MM.1S (cell line): ENCODE results near the gene IL10RB.

Experiments used
- DNase-seq: peaks from one replicate; pipeline ENCODE4 v3.0.0-alpha.2; 2015
- H2AFZ ChIP-seq: fragments of 300-600 bp; sonication (generic); 2 replicates; pipeline ENCODE4 v1.6.0; 2016; ENCODE audit warnings: antibody characterized with exemption, low read length
- H3F3A ChIP-seq: fragments of 300-600 bp; sonication (generic); 2 replicates; pipeline ENCODE4 v1.6.1; 2016; ENCODE audit warnings: mild to moderate bottlenecking, antibody characterized with exemption, low read length, moderate library complexity, mixed read lengths; ENCODE audit not compliant: insufficient read depth
- H3K27ac ChIP-seq: fragments of 300-600 bp; sonication (generic); 2 replicates; pipeline ENCODE4 v1.5.1; 2016; ENCODE audit warnings: mild to moderate bottlenecking, low read length
- H3K27me3 ChIP-seq: fragments of 300-600 bp; sonication (generic); replicated peaks from 2 replicates; pipeline ENCODE4 v1.6.0; 2016; ENCODE audit warnings: low read length; ENCODE audit not compliant: insufficient read depth
- H3K36me3 ChIP-seq: fragments of 300-600 bp; sonication (generic); replicated peaks from 2 replicates; pipeline ENCODE4 v1.6.1; 2016; ENCODE audit warnings: mild to moderate bottlenecking, low read length, mixed read lengths; ENCODE audit not compliant: insufficient read depth
- H3K4me1 ChIP-seq: fragments of 300-600 bp; sonication (generic); 2 replicates; pipeline ENCODE4 v1.6.1; 2016; ENCODE audit warnings: low read length, mixed read lengths
- H3K4me2 ChIP-seq: fragments of 300-600 bp; sonication (generic); 2 replicates; pipeline ENCODE4 v1.6.0; 2016; ENCODE audit warnings: low read depth, low read length
- H3K4me3 ChIP-seq: fragments of 300-600 bp; sonication (generic); 2 replicates; pipeline ENCODE4 v1.5.1; 2016; ENCODE audit warnings: low read length, mixed read lengths
- H3K79me2 ChIP-seq: fragments of 300-600 bp; sonication (generic); 2 replicates; pipeline ENCODE4 v1.6.1; 2016; ENCODE audit warnings: mixed run types, low read length, mixed read lengths
- H3K9ac ChIP-seq: fragments of 300-600 bp; sonication (generic); 2 replicates; pipeline ENCODE4 v1.6.1; 2016; ENCODE audit warnings: low read length, mixed read lengths
- H3K9me2 ChIP-seq: fragments of 300-600 bp; sonication (generic); replicated peaks from 2 replicates; pipeline ENCODE4 v1.6.1; 2016; ENCODE audit warnings: mild to moderate bottlenecking, low read length, mixed read lengths; ENCODE audit not compliant: insufficient read depth
- H3K9me3 ChIP-seq: fragments of 300-600 bp; sonication (generic); replicated peaks from 2 replicates; pipeline ENCODE4 v1.6.1; 2016; ENCODE audit warnings: mild to moderate bottlenecking, low read length, mixed read lengths; ENCODE audit not compliant: insufficient read depth
- H4K20me1 ChIP-seq: fragments of 300-600 bp; sonication (generic); 2 replicates; pipeline ENCODE4 v1.6.1; 2016; ENCODE audit warnings: mild to moderate bottlenecking, low read length, moderate library complexity, mixed read lengths; ENCODE audit not compliant: insufficient read depth
- EZH2 ChIP-seq: fragments of 300-600 bp; sonication (generic); optimal IDR thresholded peaks from 2 replicates; pipeline ENCODE3; 2017; ENCODE audit warnings: low read depth, mild to moderate bottlenecking, antibody characterized with exemption, low read length, mixed read lengths
- EZH2phosphoT487 ChIP-seq: fragments of 300-600 bp; sonication (generic); IDR thresholded peaks from 2 replicates; pipeline ENCODE4 v1.6.1; 2018; ENCODE audit warnings: antibody characterized with exemption, low read length
- TF ChIP-seq, protein P1 (sequence below): fragments of 300-600 bp; sonication (generic); IDR thresholded peaks from 2 replicates; pipeline ENCODE4 v1.5.1; 2016; ENCODE audit warnings: antibody characterized with exemption, low read length, mixed read lengths

IL10RB gene

DNA sequence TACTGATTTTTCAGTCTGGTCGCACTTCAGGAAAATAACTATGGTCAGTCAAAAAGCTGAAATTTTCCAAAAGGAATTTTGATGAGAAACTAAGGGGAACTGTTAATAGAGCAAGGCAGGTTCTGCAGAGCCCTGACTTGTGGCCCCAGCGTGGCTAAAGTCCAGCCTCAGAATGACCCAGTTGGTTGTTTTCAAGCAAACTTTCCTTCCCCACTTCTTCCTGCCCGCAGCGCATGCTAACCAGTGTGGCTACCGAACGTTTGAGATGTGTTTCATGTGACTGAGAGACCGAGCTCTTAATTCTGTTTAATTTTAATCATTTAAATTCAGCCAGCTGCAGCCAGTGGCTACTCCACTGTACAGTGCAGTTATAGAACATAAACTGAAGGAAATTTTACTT, 6.2 kb upstream of the IL10RB start:
- Histone ChIP-seq H3K36me3 (peaks cover 21% of the 10 kb centered on the region), H2AFZ (no peak overlapping the region), H3K4me2 (no peak overlapping the region), H3K9ac (no peak overlapping the region), H3K4me1 (peaks cover 3% of the 10 kb centered on the region; the same call in 1 of the 2 replicates), H3K79me2 (peaks cover 51% of the 10 kb centered on the region), H3K27ac (no peak overlapping the region), H3K9me3 (no peaks in the 10 kb centered on the region), H3K4me3 (no peak overlapping the region), H3F3A (peaks cover 22% of the 10 kb centered on the region), H3K9me2 (no peaks in the 10 kb centered on the region), H3K27me3 (no peaks in the 10 kb centered on the region), H4K20me1 (no peaks in the 10 kb centered on the region)
- TF ChIP-seq EZH2phosphoT487 = no peak
- peak; percentile 5 for DNase-seq

DNA sequence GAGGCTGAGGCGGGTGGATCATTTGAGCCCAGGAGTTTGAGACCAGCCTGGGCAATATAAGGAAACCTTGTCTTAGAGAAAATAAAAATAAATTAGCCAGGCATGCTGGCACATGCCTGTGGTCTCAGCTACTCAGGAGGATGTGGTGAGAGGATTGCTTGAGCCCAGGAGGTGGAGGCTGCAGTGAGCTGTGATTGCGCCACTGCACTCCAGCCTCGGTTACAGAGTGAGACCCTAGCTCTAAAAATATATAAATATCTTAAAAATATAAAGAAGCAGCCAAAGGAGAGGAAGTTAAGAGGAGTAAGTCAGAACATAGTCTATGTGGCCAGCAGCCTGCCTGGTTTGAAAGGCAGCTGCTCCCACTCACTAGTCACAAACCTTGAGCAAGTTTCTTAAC, 4.5 kb upstream of the IL10RB start:
- H3K27me3 ChIP-seq = no peaks in the 10 kb centered on the region
- no peak overlapping the region for H3K4me3 ChIP-seq
- no peak overlapping the region for H2AFZ ChIP-seq
- H4K20me1 ChIP-seq = no peaks in the 10 kb centered on the region
- H3K9me2 ChIP-seq = no peaks in the 10 kb centered on the region
- peaks cover 35% of the 10 kb centered on the region for H3F3A ChIP-seq
- H3K9ac ChIP-seq = no peak overlapping the region
- no peaks in the 10 kb centered on the region for H3K9me3 ChIP-seq
- H3K4me1 ChIP-seq = peaks cover 13% of the 10 kb centered on the region
- peaks cover 10% of the 10 kb centered on the region; the same call in 1 of the 2 replicates for H3K36me3 ChIP-seq
- H3K79me2 ChIP-seq = peaks cover 39% of the 10 kb centered on the region
- TF ChIP-seq EZH2 (no peak), EZH2phosphoT487 (no peak)
- TF ChIP-seq, protein P1, sequence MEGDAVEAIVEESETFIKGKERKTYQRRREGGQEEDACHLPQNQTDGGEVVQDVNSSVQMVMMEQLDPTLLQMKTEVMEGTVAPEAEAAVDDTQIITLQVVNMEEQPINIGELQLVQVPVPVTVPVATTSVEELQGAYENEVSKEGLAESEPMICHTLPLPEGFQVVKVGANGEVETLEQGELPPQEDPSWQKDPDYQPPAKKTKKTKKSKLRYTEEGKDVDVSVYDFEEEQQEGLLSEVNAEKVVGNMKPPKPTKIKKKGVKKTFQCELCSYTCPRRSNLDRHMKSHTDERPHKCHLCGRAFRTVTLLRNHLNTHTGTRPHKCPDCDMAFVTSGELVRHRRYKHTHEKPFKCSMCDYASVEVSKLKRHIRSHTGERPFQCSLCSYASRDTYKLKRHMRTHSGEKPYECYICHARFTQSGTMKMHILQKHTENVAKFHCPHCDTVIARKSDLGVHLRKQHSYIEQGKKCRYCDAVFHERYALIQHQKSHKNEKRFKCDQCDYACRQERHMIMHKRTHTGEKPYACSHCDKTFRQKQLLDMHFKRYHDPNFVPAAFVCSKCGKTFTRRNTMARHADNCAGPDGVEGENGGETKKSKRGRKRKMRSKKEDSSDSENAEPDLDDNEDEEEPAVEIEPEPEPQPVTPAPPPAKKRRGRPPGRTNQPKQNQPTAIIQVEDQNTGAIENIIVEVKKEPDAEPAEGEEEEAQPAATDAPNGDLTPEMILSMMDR = no peak
- peak overlapping the region; percentile 23; the same call in 1 of the 2 replicates for H3K4me2 ChIP-seq
- DNase-seq = peak; percentile 74
- H3K27ac ChIP-seq = peak overlapping the region; percentile 51; the same call in 1 of the 2 replicates

DNA sequence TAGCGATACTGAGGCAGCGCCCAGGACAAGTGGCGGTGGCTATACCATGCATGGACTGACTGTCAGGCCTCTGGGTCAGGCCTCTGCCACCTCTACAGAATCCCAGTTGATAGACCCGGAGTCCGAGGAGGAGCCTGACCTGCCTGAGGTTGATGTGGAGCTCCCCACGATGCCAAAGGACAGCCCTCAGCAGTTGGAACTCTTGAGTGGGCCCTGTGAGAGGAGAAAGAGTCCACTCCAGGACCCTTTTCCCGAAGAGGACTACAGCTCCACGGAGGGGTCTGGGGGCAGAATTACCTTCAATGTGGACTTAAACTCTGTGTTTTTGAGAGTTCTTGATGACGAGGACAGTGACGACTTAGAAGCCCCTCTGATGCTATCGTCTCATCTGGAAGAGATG, 3.2 kb upstream of the IL10RB start:
- Histone ChIP-seq H2AFZ (no peak overlapping the region), H3K36me3 (no peaks in the 10 kb centered on the region; the same call in 1 of the 2 replicates), H3K79me2 (peaks cover 40% of the 10 kb centered on the region), H3K4me1 (peaks cover 19% of the 10 kb centered on the region), H3F3A (peaks cover 43% of the 10 kb centered on the region), H3K9me3 (no peaks in the 10 kb centered on the region), H3K9ac (no peak overlapping the region), H3K27ac (no peak overlapping the region), H4K20me1 (no peaks in the 10 kb centered on the region), H3K4me2 (no peak overlapping the region), H3K4me3 (no peak overlapping the region), H3K27me3 (no peaks in the 10 kb centered on the region), H3K9me2 (no peaks in the 10 kb centered on the region)
- TF ChIP-seq EZH2phosphoT487 = no peak
- TF ChIP-seq, protein P1 = no peak
- no peak for TF ChIP-seq EZH2
- no peak for DNase-seq

DNA sequence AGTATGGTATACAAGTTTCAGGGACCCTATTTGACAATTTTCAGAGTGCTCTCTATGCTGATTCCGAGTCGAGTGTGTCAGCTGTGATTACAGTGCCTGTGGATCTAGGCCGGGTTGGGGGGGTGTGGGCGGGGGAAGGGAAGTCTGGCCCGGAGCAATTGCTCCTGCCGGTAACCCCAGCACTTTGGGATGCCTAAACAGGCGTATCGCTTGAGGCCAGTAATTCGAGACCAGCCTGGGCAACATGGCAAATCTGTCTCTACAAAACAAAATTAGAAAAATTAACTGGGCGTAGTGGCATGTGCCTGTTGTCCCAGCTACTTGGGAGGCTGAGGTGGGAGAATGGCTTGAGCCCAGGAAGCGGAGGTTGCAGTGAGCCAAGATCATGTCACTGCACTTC, 1.6 kb upstream of the IL10RB start:
- Histone ChIP-seq H3K36me3 (no peaks in the 10 kb centered on the region; the same call in 1 of the 2 replicates), H3K4me2 (no peak overlapping the region), H3K79me2 (peaks cover 43% of the 10 kb centered on the region), H3K27me3 (no peaks in the 10 kb centered on the region), H3K9me2 (no peaks in the 10 kb centered on the region), H3K9me3 (no peaks in the 10 kb centered on the region), H2AFZ (no peak overlapping the region), H3K4me1 (peaks cover 33% of the 10 kb centered on the region), H3K27ac (no peak overlapping the region), H3K9ac (no peak overlapping the region), H3F3A (peaks cover 59% of the 10 kb centered on the region), H4K20me1 (no peaks in the 10 kb centered on the region), H3K4me3 (no peak overlapping the region)
- no peak for DNase-seq
- TF ChIP-seq EZH2phosphoT487 (no peak), EZH2 (no peak)
- TF ChIP-seq, protein P1 = no peak
